NCI-H510A treated with DMSO at 0.1 percent for 48 hours (cell line): ENCODE measurements around the gene EPHB3.

ENCODE experiments used
- DNase-seq: peaks from one replicate; lab custom pipeline; 2025; lab: John Stamatoyannopoulos, UW

Gene EPHB3

DNA sequence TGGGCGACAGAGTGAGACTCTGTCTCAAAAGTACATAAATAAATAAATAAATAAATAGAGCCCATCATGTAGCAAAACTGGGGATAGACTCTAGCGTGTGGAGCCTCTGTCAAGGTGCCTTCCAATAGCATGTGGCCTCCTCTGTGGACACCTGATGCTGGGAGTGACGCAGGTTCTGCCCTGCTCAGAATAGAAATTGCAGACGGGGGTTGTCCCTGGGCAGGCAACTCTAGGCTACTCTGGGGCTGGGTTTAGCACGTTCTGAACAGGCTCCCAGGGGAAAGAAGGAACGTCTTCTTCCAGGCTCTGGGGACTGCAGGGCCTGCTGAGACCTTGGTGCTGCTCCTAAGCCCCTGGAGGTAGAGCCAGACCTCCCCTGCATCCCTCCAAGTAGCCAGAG, 65.3 kb downstream of the EPHB3 start:
- no peak for DNase-seq

DNA sequence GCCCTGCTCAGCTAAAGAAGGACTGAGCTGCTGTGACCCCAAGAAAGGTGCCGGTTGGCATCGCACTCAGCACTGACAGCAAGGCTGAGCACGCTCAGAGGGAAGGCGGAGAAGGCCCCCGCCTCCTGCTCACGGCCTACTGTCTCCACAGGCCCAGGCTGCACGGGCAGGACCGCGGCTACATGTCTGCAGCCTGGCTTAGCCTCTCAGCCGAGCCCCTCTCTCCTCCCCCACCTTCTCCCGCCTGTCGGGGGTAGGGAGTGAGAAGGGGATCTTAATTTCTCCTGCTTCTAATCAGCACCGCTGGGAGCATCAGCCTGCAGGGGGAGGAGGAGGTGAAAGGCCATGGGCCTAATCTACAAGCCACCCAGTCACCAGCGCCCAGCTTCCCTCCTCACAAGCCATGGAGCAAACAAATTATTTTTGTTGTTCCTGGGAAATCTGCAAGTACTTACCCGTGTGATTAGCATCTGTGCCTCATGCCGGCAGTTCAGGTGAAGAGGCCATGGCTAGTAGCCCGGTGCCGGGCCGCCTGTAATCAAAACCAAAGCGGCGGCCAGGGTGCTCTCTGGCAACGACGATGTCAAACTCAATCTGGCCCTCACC, 68.1 kb downstream of the EPHB3 start:
- no peak for DNase-seq

DNA sequence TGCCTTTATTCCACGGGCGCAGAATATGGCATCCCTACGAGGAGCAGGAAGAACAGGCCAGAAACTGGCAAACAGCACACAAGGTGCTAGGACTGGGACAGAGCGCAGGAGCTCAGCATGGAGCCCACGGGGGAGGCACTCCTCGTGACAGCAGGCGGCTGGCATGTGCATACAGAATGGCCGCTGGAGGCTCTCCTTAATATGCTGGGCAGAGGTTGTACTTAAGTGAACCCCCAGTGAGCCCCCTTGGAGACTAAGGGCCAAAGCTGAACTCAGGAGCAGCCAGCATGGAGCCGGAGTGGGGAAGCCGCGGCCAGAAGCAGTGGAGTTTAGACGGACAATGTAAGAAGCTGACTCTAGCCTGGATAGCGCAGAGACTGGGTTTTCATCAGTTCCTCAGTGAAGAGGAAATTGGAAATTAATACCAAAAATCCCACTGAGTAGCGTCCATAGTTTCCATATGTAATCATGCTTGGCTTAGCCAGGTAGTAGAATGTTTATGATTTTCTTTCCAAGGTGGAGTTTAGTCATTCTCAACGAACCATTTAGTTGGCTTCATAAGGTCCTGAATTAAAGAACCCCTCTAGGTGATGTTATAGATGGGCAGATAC, 69.4 kb downstream of the EPHB3 start:
- DNase-seq: no peak

DNA sequence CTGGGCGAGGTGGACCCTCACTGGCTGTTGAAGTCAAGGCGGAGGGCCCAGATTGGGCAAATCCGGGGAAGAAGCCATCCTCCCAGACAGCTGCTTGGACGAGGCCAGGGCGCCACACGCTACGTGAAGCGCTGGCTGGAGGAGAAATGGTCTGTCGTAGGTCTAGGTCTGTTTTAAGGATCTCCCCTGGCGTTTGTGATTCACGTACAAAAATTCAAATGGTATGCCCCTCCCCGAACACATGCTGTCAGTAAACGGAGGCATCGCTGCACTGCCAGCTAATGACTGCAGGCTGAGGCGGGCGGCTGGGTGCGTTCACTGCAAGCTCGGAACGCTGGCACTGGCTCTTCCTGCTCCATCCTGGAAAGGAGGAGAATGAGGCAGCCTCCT, 69.9 kb downstream of the EPHB3 start:
- DNase-seq: no peak
